ENCODE measurements around the gene CGNL1. TPM values are rescaled to one million over a fixed set of nuclear protein-coding genes. Genes with fewer than 3 reads are reported as not detected.

CGNL1 gene
- total and polyA plus RNA-seq, 2 experiments from 2014 or later = 11.4 to 13.1 TPM

- no peaks in the 10 kb centered on the region for H3K9me3 ChIP-seq (ENCODE audit: low read depth)
- no peaks in the 10 kb centered on the region for H3K36me3 ChIP-seq (replicated peaks; ENCODE audit: insufficient read depth, low read depth)
- no peaks in the 10 kb centered on the region for H3K9me2 ChIP-seq (replicated peaks; ENCODE audit: insufficient read depth)
- DNase-seq (ENCODE audit: low spot score) = peak; percentile 86
- H3K27ac ChIP-seq = no peak overlapping the region
- no peaks in the 10 kb centered on the region for H3K27me3 ChIP-seq
- H3K4me1 ChIP-seq (ENCODE audit: insufficient read depth) = peaks cover 35% of the 10 kb centered on the region
- no peak overlapping the region for H3K4me2 ChIP-seq
- no peak overlapping the region for H3K4me3 ChIP-seq
- no peaks in the 10 kb centered on the region for H3K79me2 ChIP-seq
- no peaks in the 10 kb centered on the region for H4K20me1 ChIP-seq (ENCODE audit: insufficient read depth, poor library complexity, severe bottlenecking)
- WGBS (ENCODE audit: low lambda C conversion rate, missing lambda C conversion rate) = 62% methylated on average over 9 of the region's 9 CpGs
- no peak overlapping the region for H2AFZ ChIP-seq
- TF ChIP-seq CTCF (IDR thresholded peaks at IDR 0.05; ENCODE audit: poor library complexity) (peak; percentile 69), EZH2phosphoT487 (IDR thresholded peaks at IDR 0.05; ENCODE audit: low read depth, severe bottlenecking, unreplicated experiment) (no peak)
These were observed 151.2 kb downstream of the CGNL1 start for GRCh38 chr15:57527382-57528091.

- Histone ChIP-seq H3K4me1 (ENCODE audit: insufficient read depth) (peaks cover 49% of the 10 kb centered on the region), H3K27ac (no peak overlapping the region)
These were observed 152.7 kb downstream of the CGNL1 start for GRCh38 chr15:57528940-57529565.

GRCh38 chr15:57529748-57530147 is 153.4 kb downstream of the CGNL1 start:
- H3K27ac ChIP-seq = no peak overlapping the region
- no peak overlapping the region for H3K4me2 ChIP-seq
- no peaks in the 10 kb centered on the region for H3K9me2 ChIP-seq (replicated peaks; ENCODE audit: insufficient read depth)
- H3K27me3 ChIP-seq = no peaks in the 10 kb centered on the region
- H3K36me3 ChIP-seq (replicated peaks; ENCODE audit: insufficient read depth, low read depth) = no peaks in the 10 kb centered on the region
- H3K9me3 ChIP-seq (ENCODE audit: low read depth) = no peaks in the 10 kb centered on the region
- H3K79me2 ChIP-seq = no peaks in the 10 kb centered on the region
- no peak for DNase-seq (ENCODE audit: low spot score)
- TF ChIP-seq CTCF (IDR thresholded peaks at IDR 0.05; ENCODE audit: poor library complexity) (no peak), EZH2 (IDR thresholded peaks at IDR 0.05; ENCODE audit: borderline replicate concordance) (no peak), EZH2phosphoT487 (IDR thresholded peaks at IDR 0.05; ENCODE audit: low read depth, severe bottlenecking, unreplicated experiment) (no peak)
- no peak overlapping the region for H3K4me3 ChIP-seq
- 32% methylated on average over 2 of the region's 2 CpGs for WGBS (ENCODE audit: low lambda C conversion rate, missing lambda C conversion rate)
- peaks cover 53% of the 10 kb centered on the region for H3K4me1 ChIP-seq (ENCODE audit: insufficient read depth)
- H2AFZ ChIP-seq = no peak overlapping the region
- H4K20me1 ChIP-seq (ENCODE audit: insufficient read depth, poor library complexity, severe bottlenecking) = no peaks in the 10 kb centered on the region

More at GRCh38 chr15:57528940-57529565, 152.7 kb downstream of the CGNL1 start:
- Histone ChIP-seq H3K9me3 (ENCODE audit: low read depth) (no peaks in the 10 kb centered on the region), H3K79me2 (no peaks in the 10 kb centered on the region), H2AFZ (no peak overlapping the region), H3K9me2 (replicated peaks; ENCODE audit: insufficient read depth) (no peaks in the 10 kb centered on the region), H3K4me2 (no peak overlapping the region), H3K36me3 (replicated peaks; ENCODE audit: insufficient read depth, low read depth) (no peaks in the 10 kb centered on the region), H4K20me1 (ENCODE audit: insufficient read depth, poor library complexity, severe bottlenecking) (no peaks in the 10 kb centered on the region), H3K27me3 (no peaks in the 10 kb centered on the region), H3K4me3 (no peak overlapping the region)
- DNase-seq (ENCODE audit: low spot score) = no peak
- peak; percentile 20 for TF ChIP-seq CTCF (IDR thresholded peaks at IDR 0.05; ENCODE audit: poor library complexity)
- no peak for TF ChIP-seq EZH2phosphoT487 (IDR thresholded peaks at IDR 0.05; ENCODE audit: low read depth, severe bottlenecking, unreplicated experiment)
- WGBS (ENCODE audit: low lambda C conversion rate, missing lambda C conversion rate) = 67% methylated on average over 1 of the region's 1 CpG

Data from hepatocyte (in vitro differentiated cells).